HG02759 (cell line): ENCODE measurements around the gene PLS1.
"Not testable (repeated sequence)": the region's sequence is repeated elsewhere in the genome, so short reads cannot be mapped to it uniquely, and the experiment has no call there.

Experiments used
- ATAC-seq: cut with Tn5 transposase; IDR thresholded peaks from one replicate; pipeline ENCODE4 v1.9.1; 2021; ENCODE audit warnings: mild to moderate bottlenecking, moderate library complexity; ENCODE audit not compliant: unreplicated experiment

Gene PLS1

GRCh38 chr3:142595581-142595950, 627 bp upstream of the PLS1 start:
- no peak for ATAC-seq

- ATAC-seq = no peak
These were observed 514 bp downstream of the PLS1 start for GRCh38 chr3:142596726-142597088.

GRCh38 chr3:142597906-142598305, 1.7 kb downstream of the PLS1 start:
- no peak for ATAC-seq

DNA sequence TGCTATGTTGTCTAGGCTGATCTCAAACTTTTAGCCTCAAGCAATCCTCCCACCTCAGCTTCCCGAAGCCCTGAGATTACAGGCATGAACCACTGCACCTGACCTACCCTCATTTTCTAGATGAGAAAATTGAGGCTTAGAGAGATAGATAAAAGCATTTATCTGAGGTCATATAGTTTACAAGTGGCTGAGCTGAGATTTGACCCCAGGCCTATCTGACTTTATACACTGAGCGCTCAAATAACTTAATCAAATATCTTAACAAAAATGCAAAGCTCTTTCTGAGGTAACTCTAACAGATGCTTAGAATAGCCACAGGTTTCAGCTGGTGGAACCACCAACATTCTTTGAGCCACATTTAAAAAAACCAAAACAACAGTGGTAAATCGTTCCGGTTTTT, 5.5 kb downstream of the PLS1 start:
- ATAC-seq = no peak

GRCh38 chr3:142602619-142603385, 6.6 kb downstream of the PLS1 start:
- ATAC-seq = no peak

- not testable (repeated sequence) for ATAC-seq
These were observed 7.2 kb downstream of the PLS1 start for GRCh38 chr3:142603386-142603705.

DNA sequence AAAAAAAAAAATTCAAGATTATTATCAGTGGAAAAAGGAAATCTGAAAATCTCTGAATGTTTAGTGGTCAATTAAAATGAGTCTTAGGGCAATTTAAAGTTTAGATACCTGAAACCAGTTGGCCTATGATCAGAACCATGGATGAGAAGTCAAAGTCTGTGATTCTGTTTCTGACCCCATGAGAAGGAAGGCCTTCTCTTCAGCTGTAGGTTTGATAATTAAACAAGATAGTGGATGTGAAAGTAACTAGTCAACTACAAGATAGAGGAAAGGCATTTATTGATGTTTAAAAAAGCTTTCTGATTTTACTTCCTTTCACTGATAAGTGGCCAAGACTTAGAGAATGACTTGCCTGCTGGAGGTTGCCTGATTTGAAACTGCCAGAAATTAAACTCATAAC, 8.7 kb downstream of the PLS1 start:
- ATAC-seq = peak; percentile 69

GRCh38 chr3:142608631-142609030, 12.4 kb downstream of the PLS1 start:
- no peak for ATAC-seq

DNA sequence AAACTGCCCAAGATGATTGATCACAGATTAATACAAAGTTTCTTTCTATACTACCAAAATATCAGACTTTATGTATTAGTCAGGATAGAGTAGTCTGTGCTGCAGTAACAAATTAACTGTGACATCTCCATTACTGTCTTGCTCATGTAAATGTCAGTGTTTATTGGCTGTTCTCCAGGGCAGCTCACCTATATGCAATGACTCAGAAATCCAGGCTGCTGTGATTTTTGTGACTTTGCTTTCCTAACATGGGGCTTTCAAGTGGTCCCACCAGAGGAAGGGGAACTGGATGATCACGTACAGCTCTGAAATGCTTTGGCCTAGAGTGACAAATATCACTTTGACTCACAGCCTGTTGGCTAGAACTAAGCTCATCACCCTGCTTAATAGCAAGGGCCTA, 12.9 kb downstream of the PLS1 start:
- ATAC-seq = no peak

- ATAC-seq = no peak
These were observed 15.0 kb downstream of the PLS1 start for GRCh38 chr3:142611206-142611605.

- no peak for ATAC-seq
These were observed 17.3 kb downstream of the PLS1 start for GRCh38 chr3:142613491-142613890.

DNA sequence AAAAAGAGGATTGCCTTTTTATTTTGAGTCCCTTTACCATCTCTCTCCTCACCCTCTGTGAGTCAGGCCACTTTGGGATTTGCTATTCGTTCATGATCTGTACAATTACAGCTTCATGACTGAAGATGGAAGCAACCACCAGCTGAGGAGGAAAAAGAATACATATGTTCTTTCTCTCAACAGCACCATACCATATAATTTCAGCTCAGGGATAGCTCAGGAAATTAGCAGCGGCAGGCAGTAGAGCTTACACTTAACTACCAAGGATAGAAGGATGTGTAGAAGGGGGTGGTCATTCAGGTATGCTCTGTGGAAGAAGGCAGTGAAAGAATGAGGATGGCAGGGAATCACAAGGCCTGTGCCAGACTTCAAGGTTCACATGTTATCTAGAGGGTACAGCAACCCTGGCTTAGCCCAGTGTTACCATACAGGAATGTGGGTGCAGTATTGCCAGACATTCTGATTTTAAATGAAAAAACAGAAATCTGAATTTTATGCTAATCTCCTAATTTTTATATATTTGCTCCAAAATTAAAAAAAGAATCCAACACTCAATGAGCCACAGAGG, 17.9 kb downstream of the PLS1 start:
- ATAC-seq = no peak

DNA sequence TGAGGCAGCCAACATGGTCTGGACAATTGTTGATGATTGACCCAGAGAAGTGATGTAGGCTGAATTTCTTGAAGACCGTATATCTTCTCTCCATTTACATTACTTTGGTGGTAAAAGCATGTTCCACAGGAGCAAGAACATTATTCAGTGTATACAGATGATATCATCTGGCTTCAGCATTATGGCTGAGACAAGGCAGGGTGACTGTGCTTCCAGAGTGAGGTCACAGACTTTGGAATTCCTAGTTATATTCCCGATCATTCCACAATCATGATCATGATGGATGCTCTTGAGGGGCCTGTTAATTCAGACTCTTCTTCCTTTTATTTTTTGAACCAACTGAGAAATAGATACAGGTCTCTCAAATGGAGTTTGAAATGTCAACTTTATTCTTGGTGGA, 19.0 kb downstream of the PLS1 start:
- no peak for ATAC-seq

DNA sequence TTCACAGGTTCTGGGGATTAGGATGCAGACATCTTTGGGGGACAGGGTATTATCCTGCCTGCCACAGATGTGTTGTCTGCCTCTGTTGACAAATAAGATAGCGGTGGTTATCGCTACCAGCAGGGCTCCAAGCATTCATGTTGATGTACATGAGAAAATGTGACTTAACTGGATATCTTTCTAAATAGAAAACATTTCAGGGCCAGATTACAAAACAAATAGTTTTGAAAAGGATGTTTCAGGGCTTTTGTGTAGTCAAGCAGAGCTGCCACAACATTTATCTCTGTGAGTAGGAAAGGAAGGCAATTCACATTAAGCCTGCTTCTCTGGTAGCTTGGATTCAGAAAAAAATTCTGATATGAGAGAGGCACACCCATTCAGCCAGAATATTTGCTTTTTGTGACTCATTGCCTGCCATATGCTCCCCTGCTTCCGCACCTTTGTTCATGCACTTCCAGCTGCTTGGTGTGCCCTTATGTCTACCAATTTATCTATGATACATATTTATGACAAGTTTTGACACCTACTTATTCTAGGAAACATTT, 22.8 kb downstream of the PLS1 start:
- ATAC-seq = no peak

DNA sequence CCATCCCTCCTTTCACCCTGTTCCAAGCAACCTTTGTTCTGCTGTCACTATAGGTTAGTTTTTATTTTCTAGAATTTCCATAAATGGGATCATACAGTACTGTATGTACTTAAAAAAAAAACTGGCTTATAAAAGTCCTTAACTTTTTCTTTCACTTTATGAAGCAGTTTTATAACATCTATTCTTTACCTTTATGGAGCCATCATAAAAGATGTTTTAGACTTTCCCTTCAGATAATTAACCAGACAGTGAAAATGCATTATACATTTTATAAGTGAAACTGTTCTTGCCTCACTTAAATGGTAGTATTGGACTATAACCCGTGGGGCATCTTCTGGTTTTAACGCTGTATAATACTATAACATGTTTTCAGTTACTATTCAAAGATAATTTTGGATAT, 26.2 kb downstream of the PLS1 start:
- no peak for ATAC-seq

GRCh38 chr3:142623194-142623593, 27.0 kb downstream of the PLS1 start:
- ATAC-seq = no peak

DNA sequence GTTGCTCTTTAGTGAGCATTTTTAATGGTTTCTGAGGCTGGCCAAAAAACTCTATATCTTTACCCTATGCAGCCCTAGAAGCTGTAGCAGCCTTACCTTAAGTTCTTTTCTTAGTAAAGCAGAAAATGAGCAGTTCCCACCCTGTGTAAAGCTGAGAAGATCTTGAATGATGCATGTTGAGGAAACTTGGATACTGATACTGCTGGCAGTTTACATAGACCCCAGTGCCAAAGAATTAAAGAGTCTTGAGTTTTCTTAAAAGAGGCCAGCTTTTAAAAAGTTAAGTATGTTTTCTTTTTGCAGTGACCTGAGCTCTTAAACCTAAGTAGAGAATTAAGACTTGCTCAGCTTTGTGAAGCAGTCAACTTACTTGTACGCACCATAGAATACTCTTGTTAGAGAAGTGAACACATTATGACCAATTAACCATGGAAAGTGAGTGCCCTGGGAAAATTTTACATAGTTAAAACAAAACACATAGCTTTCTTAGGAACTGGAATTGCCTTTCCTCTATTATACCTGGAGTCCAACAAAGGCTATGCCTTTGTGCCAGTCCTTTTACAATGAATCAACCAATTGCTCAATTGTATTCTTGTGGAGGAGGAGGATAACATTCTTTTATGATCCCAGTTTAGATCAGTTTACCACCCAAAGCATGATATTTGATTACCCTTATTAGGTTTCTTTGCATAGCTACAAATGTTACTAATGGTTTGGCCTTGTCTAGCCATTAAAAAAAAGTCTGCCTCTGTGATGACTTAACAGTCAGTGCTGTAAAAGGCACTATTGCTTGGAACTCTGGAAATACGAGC, 28.4 kb downstream of the PLS1 start:
- ATAC-seq = no peak

DNA sequence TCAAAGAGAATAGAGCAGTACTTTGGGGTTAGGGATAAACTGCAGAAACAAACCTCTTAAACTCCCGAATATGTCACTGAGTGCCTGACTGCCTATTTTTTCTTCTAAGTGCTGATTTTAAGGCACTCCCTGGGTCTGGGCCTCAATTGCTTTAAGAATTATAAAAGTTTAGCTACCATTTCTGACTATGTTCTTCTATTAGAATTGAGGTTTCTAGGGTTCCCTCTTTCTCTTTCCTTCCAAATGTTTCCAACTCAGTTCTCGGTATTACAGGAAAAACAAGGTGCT, 28.9 kb downstream of the PLS1 start:
- no peak for ATAC-seq

DNA sequence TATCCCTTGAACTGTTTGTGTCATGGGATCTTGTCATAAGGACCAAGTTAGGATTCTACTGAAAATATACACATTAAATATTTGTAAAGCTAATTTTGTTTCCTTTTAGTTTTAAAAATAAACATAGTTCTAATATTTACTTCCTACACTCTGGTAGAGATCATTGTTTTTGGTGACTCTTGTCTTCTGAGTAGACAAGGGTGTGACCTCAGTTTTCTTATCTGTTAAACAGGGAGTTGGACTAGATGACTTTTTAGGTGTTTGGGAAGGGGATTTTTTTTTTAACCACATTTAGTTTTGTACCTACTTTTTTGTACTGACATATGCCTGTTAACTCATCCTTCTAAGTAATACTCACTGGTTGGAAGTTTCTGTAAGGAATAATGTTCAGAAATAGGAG, 30.8 kb downstream of the PLS1 start:
- no peak for ATAC-seq

- no peak for ATAC-seq
These were observed 32.6 kb downstream of the PLS1 start for GRCh38 chr3:142628801-142629200.

GRCh38 chr3:142633073-142633472, 36.9 kb downstream of the PLS1 start:
- no peak for ATAC-seq

DNA sequence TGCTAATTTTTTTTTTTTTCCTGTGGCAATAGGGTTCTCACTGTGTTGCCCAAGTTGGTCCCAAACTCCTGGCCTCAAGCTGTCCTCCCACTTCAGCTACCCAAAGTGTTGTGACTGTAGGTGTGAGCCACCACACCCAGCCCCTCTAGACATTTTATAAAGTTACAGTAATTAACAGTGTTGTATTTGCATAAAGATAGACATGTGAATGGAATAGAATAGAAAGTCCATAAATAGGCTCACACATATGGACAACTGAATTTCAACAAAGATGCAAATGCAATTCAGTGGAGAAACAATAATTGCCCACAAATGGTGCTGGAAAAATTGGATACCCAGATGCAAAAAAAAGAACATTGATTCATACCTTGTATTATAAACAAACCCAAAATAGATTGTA, 39.9 kb downstream of the PLS1 start:
- no peak for ATAC-seq
